HS-27A (cell line): ENCODE measurements around the gene TIMM29.
"Not testable (repeated sequence)": the region's sequence is repeated elsewhere in the genome, so short reads cannot be mapped to it uniquely, and the experiment has no call there.

ENCODE experiments used
- DNase-seq: peaks from one replicate; pipeline ENCODE4 v3.0.0-alpha.2; 2012; ENCODE audit warnings: low read depth, missing footprints

TIMM29 gene

GRCh38 chr19:10912619-10913018 is 16.0 kb upstream of the TIMM29 start:
- no peak for DNase-seq

- DNase-seq: no peak
These were observed 14.8 kb upstream of the TIMM29 start for GRCh38 chr19:10913716-10914340.

- peak; percentile 45 for DNase-seq
These were observed 13.2 kb upstream of the TIMM29 start for GRCh38 chr19:10915130-10916091.

DNA sequence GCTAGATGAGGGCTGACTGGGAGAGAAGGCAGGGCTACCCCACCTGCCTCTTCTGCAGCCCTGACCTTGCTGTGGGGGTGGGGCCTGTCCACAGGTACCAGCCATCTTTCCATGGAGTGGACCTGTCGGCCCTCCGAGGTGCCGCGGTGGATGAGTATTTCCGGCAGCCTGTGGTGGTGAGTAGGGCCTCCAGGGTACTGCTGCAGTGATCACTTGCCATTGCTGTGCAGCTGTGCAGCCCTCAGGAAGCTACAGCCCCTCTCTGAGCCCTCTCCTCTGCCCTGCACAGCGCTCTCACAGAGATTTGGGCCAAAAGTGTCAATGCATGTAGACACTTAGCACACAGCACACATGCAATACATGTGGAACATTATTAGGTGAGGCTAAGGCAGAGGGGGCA is 12.0 kb upstream of the TIMM29 start:
- DNase-seq: no peak

DNA sequence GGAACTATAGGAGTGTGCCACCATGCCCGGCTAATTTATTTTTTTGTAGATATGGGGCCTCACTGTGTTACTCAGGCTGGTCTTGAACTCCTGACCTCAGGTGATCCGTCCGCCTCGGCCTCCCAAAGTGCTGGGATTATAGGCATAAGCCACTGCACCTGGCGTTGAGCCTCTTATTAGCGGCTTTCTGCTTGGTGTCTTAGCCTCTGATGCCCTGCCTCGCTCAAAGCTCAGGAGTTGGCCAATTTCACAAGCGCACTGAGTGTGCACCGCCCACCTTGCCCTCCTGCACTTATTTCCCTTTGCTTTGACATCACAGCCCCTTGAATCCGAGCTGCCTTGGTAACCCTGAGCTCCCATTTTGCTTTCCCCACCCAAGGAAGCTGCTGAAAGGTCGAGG is 10.3 kb upstream of the TIMM29 start:
- DNase-seq: no peak

DNA sequence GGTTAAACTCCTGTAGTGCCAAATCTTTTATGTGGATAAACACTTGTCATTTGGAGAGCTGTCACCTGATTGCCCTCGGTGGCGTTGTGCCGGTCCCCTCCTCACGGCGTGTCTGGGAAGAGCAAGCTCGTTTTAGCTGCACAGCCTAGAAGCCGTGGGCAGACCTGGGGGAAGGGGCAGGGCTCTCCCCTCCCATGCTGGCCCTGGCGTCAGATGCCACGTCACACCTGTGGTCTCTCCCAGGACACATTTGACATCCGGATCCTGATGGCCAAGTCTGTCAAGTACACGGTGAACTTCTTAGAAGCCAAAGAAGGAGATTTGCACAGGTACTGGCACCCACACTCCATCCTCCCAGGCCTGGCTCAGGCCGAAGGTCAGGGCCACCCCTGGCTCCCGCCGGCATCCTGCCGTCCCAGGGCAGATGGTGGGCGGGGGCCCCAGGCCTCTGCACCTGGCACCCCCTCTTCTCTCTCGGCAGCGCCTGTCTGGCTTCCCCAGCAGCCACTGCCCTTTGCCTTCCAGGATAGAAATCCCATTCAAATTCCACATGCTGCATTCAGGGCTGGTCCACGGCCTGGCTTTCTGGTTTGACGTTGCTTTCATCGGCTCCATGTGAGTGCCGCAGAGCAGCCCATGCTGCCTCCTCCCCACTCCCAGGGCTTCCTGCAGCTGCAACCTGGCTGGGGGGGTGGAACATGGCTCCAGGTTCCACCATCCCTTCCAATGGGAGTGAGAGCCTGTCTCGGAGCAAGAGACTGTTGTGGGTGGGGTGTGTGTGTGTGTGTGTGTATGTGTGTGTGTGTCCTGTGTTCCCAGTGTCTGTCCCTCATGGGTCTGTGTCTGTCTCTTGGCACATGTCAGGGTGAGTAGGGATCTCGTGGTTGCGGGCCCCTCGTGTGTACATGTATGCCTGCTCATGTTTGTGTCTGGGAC is 9.0 kb upstream of the TIMM29 start:
- DNase-seq: no peak

- DNase-seq: no peak
These were observed 8.3 kb upstream of the TIMM29 start for GRCh38 chr19:10920288-10920655.

DNA sequence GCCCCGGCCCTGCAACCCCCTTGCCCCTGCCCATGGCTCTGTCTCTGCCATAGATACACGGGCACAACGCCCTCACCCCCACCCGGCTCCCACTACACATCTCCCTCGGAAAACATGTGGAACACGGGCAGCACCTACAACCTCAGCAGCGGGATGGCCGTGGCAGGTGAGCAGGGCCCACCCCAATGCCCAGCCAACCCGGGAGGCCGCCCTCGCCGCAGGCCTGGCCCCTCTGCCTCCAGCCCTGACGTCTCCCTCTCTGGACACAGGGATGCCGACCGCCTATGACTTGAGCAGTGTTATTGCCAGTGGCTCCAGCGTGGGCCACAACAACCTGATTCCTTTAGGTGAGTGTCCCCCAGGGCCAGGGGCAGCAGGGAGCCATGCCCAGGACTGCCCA is 7.8 kb upstream of the TIMM29 start:
- DNase-seq: no peak

DNA sequence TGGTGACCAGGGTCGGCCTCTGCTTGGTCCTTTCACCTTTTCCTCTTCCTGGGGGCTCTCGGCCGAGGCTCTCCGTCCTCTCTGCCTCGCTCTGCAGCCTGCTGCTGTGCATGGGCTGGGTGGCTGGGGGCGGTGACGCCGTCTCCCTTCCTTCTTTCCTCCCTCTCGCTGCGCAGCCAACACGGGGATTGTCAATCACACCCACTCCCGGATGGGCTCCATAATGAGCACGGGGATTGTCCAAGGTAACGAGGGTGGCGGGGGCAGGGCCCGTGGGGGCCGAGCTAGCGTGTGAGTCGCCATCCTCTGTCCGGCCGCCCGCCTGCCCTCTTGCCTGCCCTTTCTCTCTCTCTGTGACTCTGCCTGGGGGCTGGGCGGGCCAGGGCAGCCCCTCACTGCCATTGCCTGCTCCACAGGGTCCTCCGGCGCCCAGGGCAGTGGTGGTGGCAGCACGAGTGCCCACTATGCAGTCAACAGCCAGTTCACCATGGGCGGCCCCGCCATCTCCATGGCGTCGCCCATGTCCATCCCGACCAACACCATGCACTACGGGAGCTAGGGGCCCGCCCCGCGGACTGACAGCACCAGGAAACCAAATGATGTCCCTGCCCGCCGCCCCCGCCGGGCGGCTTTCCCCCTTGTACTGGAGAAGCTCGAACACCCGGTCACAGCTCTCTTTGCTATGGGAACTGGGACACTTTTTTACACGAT is 7.3 kb upstream of the TIMM29 start:
- DNase-seq: no peak

- DNase-seq: no peak
These were observed 6.5 kb upstream of the TIMM29 start for GRCh38 chr19:10921910-10922637.

- no peak for DNase-seq
These were observed 6.0 kb upstream of the TIMM29 start for GRCh38 chr19:10922638-10923014.

DNA sequence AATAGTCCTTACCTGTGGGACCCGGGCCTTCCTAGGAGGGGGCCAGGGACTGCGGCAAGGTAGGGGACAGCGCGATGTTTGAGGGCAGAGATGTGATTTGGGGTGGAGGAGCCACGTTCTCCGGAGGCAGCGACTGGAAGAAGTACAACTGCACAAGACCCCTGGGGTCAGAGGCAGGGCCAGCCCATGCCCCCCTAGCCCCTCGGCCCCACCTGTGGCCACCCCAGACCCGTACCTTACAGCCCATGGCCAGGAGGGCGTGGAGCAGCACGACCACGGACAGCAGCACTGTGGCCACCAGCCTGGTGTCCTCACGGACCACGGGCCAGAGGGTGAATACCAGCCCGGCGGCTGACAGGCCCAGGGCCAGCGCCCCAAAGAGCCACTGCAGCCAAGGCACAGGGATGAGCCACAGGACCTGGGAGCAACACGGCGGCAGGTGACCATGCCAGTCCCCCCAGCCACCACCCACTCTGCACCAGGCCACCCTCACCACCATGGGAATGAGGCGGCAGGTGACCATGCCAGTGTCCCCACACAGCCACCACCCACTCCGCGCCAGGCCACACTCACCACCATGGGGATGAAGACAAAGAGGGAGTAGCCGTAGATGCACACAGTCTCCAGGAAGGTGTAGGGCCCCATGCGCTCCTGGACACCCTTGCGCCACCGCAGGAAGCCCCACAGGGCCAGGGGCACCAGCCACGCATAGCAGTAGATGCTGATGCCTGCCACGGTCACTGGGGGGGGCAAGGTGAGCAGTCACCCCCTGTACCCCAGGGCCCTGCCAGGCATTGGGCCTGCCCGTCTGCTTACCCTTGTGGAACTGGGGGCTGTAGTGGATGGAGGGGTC is 5.1 kb upstream of the TIMM29 start:
- DNase-seq: no peak

GRCh38 chr19:10924597-10924996 is 4.0 kb upstream of the TIMM29 start:
- no peak for DNase-seq

DNA sequence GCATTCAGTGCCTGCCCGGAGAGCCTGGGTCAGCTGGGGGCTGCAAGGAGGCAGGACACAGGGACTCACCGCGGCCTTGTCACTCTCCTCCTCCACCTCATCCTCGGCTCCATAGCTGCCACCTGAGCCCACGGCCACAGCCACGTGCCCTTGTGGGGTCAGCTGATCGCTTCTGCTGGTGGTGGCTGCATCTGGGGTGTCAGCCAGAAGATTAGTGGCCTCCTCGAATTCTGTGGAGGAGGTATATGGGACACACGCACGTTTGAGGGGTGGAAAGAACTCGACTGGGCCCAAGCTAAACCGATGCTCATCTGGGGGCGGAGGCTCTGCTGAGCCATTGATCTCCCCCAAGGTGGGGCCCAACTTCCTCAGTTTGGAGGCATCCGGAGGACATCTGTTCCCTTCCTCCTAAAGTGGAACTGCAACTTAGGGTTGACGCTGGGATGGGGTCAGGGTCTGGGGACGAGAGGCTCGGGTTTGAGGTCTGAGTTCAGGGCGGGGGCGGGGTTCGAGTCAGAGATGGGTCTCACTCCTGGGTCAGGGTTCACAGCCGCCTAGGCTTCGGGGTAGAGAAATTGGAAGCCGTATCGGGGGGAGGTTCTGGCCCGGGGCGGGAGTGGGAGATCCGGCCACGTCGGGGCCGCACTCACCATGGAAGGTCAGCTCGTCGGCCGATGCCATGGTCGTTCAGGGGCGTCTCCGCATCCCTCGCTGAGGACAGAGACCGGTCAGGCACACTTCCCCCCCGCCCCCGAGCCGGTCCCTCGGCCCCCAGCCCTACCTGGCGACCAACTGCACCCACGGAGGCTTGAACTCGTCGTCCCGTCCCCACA is 665 bp upstream of the TIMM29 start:
- DNase-seq: no peak

DNA sequence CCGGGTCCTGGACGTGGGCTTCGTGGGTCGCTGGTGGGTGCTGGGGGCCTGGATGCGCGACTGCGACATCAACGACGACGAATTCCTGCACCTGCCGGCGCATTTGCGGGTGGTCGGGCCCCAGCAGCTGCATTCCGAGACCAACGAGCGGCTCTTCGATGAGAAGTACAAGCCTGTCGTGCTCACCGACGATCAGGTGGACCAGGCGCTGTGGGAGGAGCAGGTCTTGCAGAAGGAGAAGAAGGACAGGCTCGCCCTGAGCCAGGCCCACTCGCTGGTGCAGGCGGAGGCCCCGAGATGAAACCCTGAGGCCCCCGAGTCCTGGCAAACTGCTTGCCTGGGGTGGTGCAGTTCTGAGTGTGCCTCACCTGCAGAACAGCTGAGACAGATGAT is 787 bp downstream of the TIMM29 start:
- DNase-seq: no peak

DNA sequence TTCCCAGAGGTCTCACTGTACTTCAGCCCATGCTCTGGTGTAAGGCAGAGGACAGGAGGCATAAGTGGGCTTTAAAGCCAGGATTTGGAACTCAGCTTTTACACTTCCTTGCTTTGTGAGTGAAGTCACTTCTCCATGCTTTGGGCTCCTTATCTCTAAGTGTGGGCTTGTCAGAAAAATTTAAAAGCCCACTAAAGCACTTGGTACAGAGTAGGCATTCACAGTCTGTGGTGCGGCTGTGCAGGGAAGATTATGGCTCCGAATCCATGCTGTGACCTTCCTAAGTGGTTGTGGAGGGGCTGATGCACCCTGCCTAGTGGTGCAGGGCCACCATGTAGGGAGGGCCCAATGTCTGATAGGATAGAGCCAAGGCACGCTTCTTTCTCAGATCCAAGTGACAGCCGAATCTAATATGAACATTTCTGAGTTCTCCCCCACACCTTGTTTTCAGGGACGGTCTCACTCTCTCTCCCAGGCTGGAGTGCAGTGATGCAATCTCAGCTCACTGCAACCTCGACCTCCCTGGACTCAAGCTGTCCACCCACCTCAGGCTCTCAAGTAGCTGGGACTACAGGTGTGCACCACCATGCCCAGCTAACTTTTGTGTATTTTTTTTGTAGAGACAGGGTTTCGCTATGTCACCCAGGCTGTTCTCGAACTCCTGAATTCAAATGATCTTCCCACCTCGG is 6.9 kb downstream of the TIMM29 start:
- no peak for DNase-seq

DNA sequence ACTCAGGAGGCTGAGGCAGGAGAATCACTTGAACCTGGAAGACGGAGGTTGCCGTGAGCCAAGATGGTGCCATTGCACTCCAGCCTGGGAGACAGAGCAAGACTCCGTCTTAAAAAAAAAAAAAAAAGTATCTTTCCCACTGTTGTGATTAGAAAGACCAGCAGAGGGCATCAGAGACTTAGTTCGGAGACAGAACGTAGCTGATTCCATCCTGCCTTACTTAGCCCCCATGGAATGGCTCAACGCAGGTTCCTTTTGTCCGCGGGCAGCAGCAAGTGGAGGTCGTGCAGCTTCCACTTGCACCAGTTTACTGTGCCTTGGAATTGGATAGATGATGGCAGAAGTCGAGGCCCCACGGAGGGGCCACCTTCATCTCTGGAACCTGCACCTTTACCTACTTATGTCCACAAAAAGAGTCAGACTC is 8.1 kb downstream of the TIMM29 start:
- DNase-seq: no peak

GRCh38 chr19:10941649-10942048 is 13.0 kb downstream of the TIMM29 start:
- not testable (repeated sequence) for DNase-seq

- DNase-seq: not testable (repeated sequence)
These were observed 14.8 kb downstream of the TIMM29 start for GRCh38 chr19:10943412-10943811.
